IPS-NIHi7 (cell line): ENCODE results near the gene PRKG1.

Experiments
- DNase-seq: peaks from one replicate; pipeline ENCODE4 v3.0.0; 2012; ENCODE audit warnings: mixed read lengths; ENCODE audit errors: extremely low spot score

PRKG1 gene

GRCh38 chr10:52252307-52252706 is 1178.0 kb downstream of the PRKG1 start:
- no peak for DNase-seq

DNA sequence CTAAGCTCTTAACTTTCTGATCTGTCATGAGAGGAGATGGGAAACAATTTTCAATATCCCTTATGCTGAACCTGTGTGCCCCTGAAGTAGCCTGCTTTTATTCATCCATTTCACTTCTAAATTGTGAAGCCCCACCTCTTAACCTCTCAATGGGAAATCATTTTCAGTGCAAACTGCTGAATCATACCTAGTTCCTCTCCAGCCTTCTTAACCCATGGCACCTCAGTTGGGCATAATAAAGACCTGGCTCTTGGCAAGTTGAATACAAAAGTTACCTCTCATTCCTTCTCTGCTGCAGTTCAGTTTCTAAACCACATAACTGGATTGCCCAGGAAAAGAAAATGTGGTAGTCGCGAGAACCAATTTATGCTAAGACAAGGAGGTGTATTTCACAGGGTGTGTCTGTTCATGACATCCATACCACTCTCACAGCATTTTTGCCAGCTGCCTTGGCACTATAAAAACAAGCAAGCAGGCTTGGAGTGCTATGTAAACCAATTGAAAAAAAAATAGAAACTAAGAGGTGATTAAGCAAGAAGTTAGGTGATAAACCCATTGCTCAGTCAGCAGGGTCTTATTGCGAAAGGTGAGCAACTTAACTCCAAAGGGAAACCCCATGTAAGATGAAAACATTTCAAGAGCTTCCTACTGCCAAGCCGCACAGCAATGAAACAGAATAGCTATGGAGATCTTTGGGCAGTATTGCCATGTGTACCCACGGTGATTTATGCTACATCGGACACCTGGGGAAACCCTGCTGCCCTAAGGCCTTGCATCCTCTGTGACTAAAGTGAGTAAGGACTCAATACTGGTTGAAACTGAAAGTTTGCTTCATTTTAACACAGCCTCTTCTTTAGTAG is 1182.8 kb downstream of the PRKG1 start:
- no peak for DNase-seq

DNA sequence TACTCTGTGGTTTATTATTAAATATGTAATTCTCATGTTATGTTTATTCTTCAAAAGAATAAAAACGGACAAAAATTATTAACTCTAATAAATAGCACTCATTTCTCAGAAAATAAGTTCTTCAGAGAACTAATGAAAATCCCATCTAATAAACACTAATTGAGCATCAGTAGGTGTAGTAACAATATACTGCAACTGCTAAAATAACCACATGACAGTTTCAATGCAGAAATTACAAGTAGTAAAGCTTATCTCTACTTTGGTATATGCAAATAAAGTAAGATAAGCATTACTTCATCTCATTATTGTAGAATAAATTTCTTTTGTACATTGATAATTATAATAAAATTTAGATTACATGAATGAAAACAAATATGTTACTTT is 1183.4 kb downstream of the PRKG1 start:
- DNase-seq: no peak

DNA sequence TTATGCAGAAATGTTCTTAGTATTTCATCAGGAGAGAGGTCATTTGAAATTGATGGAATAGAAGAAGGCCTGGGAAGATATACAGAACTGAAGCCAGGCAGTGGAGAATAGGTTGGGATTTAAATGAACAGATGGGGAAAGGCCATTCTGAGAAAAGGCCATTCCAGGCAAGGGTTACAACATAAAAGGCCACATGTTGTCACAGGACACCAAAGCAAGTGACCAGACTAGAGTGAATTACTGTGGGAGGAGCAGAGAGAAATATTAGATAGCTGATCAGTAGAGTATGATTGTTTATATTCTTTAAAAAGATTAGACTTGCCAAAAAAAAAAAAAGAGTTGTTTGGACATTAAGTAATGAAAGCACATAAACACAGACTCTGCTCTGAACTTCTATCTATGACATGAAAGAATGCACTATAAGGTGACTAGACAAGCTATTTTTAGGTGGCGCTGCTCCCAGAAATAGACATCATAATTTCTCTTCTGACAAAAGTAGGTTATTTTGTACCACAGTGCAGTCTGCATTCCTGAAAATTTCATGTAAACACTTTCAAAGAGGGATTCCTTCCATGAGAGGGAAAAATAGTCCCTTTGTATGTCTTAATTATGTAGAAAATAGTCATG is 1184.6 kb downstream of the PRKG1 start:
- DNase-seq: no peak

GRCh38 chr10:52259426-52259812 is 1185.1 kb downstream of the PRKG1 start:
- DNase-seq: no peak

DNA sequence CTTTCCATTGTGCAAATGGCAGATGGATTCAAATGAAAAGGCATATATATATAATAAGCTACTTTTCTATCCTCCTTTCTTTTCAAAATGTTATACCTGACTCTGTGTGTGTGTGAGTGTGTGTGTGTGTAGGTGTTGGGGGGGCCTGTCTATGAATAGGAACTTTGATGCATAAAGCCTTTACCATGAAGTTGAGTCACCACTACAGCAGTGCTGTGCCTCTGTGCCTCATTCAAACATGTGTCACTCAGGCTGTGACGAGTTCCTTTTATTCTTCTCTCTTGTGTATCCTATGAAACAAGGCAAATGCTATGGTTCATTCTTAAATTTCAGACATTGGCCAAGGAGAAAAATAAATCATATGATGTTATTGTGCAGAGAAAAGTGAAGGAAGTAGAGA is 1187.1 kb downstream of the PRKG1 start:
- no peak for DNase-seq

- no peak for DNase-seq
These were observed 1191.0 kb downstream of the PRKG1 start for GRCh38 chr10:52265131-52265926.

DNA sequence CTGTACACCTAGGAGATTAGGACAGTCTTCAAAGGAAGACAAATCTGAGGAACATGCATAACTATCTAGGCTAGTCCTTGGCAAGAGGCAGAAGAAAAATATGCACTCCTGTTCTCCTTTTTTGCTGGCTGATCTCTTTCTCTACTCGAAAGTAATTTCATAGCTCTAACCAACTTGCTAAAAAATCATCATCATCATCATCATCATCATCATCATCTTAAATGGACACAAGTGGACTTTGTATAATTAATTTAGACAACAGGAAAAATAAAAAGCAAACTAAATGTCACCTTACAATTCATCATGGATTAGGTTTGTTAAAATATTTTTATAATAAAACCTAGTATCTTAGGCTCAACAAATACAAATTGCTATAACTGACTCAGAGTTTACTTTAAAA is 1192.6 kb downstream of the PRKG1 start:
- DNase-seq: no peak

DNA sequence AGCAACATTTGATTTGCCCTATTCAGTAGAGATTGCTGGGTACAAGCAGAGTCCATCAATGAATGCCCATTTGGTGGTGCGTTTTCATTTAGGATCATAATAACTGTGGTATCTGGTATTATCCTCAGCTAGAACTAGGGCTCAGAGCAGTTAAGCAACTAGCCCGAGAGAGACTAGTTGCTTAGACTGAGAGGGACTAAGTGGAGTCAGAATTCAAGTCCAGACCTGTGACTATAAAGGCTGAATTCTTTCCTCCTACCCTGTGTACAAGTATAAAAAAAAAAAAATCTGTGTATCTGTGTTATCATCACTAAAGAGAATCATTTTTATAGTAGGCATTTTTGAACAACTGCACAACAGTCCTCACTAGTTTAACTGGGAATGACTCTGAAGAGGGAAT is 1194.5 kb downstream of the PRKG1 start:
- DNase-seq: no peak

GRCh38 chr10:52269233-52269632 is 1194.9 kb downstream of the PRKG1 start:
- no peak for DNase-seq

GRCh38 chr10:52276163-52276562 is 1201.9 kb downstream of the PRKG1 start:
- DNase-seq: no peak

DNA sequence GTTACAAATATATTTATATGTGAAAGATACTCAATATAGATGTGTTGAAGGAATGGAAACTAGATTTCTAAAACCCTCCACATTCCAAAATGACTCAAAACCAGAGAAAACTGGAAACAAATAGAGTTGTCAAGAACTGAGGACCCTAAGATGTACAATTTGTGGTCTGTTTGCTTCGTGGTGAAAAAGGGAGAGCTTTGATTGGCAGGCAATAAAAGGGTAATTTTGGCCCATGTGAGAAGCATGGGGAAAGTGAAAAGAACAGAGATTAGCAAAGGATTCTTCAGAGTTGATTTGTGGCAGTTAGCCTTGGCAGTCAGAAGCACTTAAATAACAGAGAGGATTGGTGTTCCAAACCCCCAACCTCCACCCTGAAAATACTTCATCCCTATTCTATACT is 1202.7 kb downstream of the PRKG1 start:
- DNase-seq: no peak

GRCh38 chr10:52279546-52279945 is 1205.3 kb downstream of the PRKG1 start:
- no peak for DNase-seq

- DNase-seq: no peak
These were observed 1205.8 kb downstream of the PRKG1 start for GRCh38 chr10:52280051-52280450.

GRCh38 chr10:52283174-52283573 is 1208.9 kb downstream of the PRKG1 start:
- no peak for DNase-seq

DNA sequence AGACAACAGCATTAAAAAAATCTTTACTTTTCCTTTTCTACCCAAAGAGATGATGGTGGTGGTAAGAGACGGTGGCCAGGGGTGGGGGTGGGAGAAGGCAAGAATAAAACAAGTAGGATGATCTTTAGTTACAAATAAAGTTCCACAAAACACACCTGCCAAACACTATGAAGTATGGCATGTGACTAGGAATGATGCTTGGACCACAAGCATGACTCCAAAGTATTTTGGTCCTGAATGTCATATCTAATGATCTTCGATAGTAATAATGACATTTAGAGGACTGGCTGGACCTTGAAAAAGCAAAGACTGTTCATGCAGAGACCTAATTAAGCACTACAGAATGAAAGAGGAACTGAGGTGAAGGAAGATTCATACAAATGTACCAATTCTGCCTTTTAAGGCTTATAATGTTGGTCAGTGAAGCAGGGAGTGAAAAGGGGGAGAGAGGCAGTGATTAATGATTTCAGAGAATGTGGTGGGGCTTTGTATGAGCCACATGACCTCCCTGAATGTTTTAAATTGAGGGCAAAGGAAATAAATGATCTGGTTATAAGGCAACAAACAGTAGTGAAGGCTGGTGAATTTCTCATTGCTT is 1210.2 kb downstream of the PRKG1 start:
- DNase-seq: no peak

GRCh38 chr10:52287866-52288265 is 1213.6 kb downstream of the PRKG1 start:
- no peak for DNase-seq

DNA sequence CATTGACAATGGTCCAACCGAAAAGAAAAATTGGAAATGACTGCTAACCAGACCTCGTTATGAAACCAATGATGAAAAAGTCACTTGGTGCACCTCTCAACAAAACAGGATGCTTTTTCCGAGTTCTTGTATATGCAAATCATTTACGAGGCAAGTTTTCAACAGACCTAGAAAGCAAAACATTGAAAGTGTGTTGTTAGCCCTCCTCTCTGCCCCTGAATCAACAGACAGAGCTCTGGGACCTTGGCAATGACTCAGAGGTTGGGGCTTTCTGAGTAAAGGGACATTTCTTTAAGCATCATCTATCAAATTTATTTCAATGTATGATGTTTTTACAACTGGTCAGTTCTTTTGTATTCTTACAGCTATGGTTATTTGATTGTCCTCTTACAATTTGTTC is 1223.5 kb downstream of the PRKG1 start:
- DNase-seq: no peak

GRCh38 chr10:52300599-52301277 is 1226.5 kb downstream of the PRKG1 start:
- DNase-seq: no peak

GRCh38 chr10:52308251-52309031 is 1234.2 kb downstream of the PRKG1 start:
- DNase-seq: peak; percentile 75

DNA sequence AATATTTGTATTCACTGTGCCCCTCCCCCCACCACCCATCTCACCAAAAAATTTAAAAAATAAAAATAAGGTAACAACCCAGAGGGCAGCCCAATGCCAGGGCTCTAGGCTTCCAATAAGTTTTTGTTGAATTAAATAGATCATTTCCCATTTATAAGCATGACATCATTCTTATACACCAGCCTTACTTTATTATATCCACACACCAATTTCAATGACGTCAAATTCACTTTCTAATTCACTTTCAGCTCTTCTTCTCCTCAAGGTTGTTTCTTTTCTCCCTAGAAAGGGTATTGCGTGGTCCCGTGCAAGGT is 1238.6 kb downstream of the PRKG1 start:
- no peak for DNase-seq
